ENCODE measurements around the gene MED6.

DNA sequence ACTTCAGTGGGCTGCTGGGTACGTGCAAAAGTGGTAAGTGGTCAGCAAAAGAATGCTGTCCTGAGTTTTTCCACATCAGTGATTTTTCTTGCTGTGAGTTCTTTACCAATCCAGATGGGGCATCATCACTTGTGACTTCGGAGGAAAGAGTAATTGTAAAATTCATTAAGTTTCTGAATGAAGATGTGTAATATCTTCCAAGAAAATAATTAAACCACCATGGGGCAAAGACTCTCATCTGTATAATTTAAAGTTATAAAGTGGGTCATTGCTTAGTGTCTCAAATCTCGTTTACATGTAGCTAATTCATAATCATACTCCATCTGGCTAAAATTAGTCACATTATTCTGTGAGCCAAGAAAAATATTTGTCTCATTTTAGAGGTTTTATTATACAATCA, 10.8 kb upstream of the MED6 start:
- TF ChIP-seq, protein P1, sequence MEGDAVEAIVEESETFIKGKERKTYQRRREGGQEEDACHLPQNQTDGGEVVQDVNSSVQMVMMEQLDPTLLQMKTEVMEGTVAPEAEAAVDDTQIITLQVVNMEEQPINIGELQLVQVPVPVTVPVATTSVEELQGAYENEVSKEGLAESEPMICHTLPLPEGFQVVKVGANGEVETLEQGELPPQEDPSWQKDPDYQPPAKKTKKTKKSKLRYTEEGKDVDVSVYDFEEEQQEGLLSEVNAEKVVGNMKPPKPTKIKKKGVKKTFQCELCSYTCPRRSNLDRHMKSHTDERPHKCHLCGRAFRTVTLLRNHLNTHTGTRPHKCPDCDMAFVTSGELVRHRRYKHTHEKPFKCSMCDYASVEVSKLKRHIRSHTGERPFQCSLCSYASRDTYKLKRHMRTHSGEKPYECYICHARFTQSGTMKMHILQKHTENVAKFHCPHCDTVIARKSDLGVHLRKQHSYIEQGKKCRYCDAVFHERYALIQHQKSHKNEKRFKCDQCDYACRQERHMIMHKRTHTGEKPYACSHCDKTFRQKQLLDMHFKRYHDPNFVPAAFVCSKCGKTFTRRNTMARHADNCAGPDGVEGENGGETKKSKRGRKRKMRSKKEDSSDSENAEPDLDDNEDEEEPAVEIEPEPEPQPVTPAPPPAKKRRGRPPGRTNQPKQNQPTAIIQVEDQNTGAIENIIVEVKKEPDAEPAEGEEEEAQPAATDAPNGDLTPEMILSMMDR (IDR thresholded peaks at IDR 0.05; ENCODE audit: low read length), result no peak
- TF ChIP-seq EZH2 (optimal IDR thresholded peaks at IDR 0.05; ENCODE audit: low read depth, low read length), result no peak

Data from MM.1S (cell line).